ENCODE data around the gene RAB25.
A peak's percentile ranks its signal among the peaks of the same experiment; 100 is the strongest.

The RAB25 gene

GRCh38 chr1:156048663-156049258 lies 12.2 kb upstream of the RAB25 start:
- TF ChIP-seq CTCF (IDR thresholded peaks at IDR 0.05; ENCODE audit: borderline replicate concordance, insufficient read depth, low read depth, low read length), result no peak
- H3K4me3 ChIP-seq (ENCODE audit: low read depth, low read length), result no peak overlapping the region

GRCh38 chr1:156050376-156050775 lies 10.6 kb upstream of the RAB25 start:
- TF ChIP-seq CTCF (IDR thresholded peaks at IDR 0.05; ENCODE audit: borderline replicate concordance, insufficient read depth, low read depth, low read length), result no peak

GRCh38 chr1:156051011-156051725 lies 9.8 kb upstream of the RAB25 start:
- H3K4me3 ChIP-seq (ENCODE audit: low read depth, low read length), result no peak overlapping the region
- TF ChIP-seq CTCF (IDR thresholded peaks at IDR 0.05; ENCODE audit: borderline replicate concordance, insufficient read depth, low read depth, low read length), result no peak

More at GRCh38 chr1:156050376-156050775, 10.6 kb upstream of the RAB25 start:
- no peak overlapping the region for H3K4me3 ChIP-seq (ENCODE audit: low read depth, low read length)

- peak; percentile 51 for TF ChIP-seq CTCF (IDR thresholded peaks at IDR 0.05; ENCODE audit: borderline replicate concordance, insufficient read depth, low read depth, low read length)
- H3K4me3 ChIP-seq (ENCODE audit: low read depth, low read length), result peak overlapping the region; percentile 82
These were observed 7.8 kb upstream of the RAB25 start for GRCh38 chr1:156052862-156053767.

GRCh38 chr1:156053768-156054499 lies 7.0 kb upstream of the RAB25 start, which contains the start of gene UBQLN4:
TSS of gene UBQLN4 (minus strand) at chr1:156053798. CDS start at chr1:156053701, 97 bp downstream.
- peak within 1 kb of the TSS; percentile 84 for H3K4me3 ChIP-seq (ENCODE audit: low read depth, low read length)
- peak; percentile 77 for TF ChIP-seq CTCF (IDR thresholded peaks at IDR 0.05; ENCODE audit: borderline replicate concordance, insufficient read depth, low read depth, low read length)

- no peak for TF ChIP-seq CTCF (IDR thresholded peaks at IDR 0.05; ENCODE audit: borderline replicate concordance, insufficient read depth, low read depth, low read length)
- H3K4me3 ChIP-seq (ENCODE audit: low read depth, low read length), result peak within 1 kb of the TSS; percentile 84
These were observed 6.3 kb upstream of the RAB25 start, which contains the start of gene LAMTOR2 for GRCh38 chr1:156054500-156055280. TSS of gene LAMTOR2 (plus strand) at chr1:156054782. CDS start at chr1:156054890, 108 bp downstream.
